HT-29 (cell line): ENCODE measurements around the gene GPR78. TPM values are rescaled to one million over a fixed set of nuclear protein-coding genes. Genes with fewer than 3 reads are reported as not detected.

ENCODE experiments used
- DNase-seq: peaks from one replicate; pipeline ENCODE4 v3.0.0-alpha.2; 2015; ENCODE audit warnings: low spot score
- total RNA-seq: library from RNA; depleted of rRNA; stranded (reverse); fragments of >200 nt; shearing (Covaris generic); gene quantifications from 2 replicates; pipeline ENCODE4 v1.2.3, GENCODE V29; 2014

GPR78 gene
- total RNA-seq, 1 experiment from 2014 or later = not detected

DNA sequence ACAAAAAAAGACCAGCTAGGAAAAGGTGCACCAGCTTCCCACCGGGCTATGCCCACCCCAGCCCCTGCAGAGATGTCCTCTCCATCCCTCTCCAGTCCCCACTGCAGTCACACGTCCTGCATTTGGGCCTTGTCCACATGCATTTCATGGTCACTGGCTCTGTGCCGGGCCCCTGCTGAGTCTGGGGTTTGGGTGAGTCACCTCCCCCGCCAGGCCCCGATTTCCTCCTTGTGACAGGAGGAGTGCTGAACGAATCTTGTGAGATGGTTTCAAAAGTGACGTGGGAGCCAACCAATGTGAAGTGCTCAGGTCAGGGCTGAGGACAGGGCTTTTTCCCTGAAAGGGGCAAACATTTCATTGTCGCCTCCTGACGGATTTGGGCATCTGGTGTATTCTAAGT is 19.5 kb downstream of the GPR78 start:
- DNase-seq = no peak

DNA sequence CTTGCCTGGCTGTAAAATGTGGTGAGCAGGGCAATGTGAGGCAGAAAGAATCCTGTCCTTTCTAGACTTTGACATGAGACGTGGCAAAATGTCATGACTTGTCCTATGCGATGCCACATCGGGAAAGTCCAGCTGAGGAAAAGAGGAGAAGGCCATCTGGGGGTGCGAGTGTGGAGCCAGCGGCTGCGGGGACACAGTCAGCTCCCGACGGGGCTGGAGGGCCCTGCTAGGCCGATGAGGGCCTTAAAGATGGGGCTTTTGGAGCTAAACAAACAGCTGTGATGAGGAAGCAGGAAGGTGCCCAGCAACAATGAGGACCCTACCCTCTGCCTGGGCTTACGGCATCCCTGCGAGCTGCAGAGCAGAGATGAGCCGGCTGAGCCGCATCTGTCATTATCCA is 20.1 kb downstream of the GPR78 start:
- DNase-seq = no peak

DNA sequence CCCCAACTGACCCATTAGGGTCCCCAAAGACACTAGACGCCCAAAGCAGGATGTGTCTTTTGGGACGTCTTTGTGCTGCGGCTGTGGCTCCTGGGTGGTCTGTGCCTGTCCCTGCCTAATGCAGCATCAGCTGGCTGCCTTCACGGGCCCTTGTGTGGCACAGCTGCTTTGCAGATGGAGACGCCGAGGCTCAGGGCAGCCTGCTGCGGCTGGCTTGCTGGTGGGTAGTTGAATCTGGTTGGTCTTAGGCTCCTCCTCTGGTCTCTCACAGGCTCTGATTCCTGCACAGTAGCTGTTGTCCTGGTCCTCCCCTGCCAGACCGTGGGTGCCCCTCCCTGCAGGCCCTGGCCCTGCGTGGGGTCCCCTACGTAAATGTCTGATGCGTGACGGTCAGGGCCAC is 20.5 kb downstream of the GPR78 start:
- no peak for DNase-seq

DNA sequence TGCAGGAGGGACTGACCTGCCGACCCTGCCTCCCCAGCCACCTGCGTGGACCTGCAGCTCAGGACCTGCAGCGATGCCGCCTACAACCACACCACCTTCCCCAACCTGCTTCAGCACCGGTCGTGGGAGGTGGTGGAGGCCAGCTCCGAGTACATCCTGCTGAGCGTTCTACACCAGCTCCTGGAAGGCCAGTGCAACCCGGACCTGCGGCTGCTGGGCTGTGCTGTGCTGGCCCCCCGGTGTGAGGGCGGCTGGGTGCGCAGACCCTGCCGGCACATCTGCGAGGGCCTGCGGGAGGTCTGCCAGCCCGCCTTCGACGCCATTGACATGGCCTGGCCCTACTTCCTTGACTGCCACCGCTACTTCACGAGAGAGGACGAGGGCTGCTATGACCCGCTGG is 20.9 kb downstream of the GPR78 start:
- DNase-seq = no peak

DNA sequence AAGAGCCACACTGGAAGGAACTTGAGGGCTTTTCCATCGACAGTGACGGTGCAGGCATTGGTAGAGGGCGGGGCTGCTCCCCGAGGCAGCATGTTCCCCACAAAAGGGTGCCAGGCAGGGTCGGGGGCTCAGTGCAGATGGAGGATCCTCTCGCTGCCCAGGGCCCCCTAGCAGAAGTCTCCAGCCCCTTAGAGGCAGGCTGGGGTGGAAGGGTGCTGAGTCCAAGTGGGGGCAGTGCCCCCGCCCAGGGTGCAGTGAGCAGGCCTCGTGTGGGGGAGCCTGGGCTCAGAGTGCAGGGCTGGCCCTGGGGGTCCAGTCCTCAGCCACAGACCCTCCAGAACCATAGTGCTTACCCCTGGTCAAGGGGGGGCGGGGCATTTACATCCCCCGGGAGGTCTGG is 21.4 kb downstream of the GPR78 start:
- no peak for DNase-seq

DNA sequence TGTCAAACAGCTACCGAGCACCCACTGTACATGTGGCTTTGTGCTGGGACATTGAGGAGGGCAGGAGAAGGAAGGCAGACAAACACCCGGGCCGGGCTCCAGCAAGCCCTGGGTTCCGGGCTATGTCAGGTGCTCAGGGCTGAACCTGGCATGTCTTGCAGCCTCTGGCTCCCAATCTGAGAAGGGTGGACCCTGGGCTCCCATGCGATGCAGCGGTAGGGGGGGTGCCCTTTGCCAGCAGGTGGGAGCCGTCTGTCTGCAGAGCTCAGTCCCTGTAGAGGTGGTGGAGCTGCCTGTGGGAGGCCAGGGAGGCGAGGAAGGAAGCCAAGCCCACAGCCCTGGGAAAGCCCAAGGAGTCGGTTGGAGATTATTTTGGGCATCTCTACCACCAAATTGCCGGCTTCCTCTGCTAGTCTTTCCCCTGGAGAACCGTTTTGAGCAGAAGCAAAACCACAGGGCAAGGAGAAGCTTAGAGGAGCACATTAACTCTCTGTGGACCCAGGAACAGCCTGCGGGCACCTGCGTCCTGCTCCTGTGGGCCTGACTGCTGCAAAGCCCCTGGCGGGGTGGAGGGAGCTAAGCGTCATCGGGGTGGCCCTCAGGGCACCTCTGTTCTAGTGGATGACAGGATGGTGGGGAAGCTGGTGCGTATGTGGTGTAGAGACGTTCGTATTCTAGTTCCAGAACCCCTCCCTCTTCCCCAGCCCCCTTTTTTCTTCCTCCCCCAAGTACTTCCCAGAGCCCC is 22.7 kb downstream of the GPR78 start:
- no peak for DNase-seq

DNA sequence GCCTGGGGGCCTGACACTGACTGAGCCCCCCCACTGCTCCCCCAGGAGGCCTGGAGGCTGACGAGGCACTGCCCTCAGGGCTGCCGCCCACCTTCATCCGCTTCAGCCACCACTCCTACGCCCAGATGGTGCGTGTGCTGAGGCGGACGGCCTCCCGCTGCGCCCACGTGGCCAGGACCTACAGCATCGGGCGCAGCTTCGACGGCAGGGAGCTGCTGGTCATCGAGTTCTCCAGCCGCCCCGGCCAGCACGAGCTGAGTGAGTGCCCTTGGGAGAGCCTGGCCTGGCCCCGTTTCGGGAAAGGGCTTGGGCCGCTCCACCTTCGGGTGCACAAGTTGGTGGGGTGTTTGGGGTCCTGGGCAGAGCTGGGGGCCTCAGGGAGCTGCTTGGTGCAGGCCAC is 23.7 kb downstream of the GPR78 start:
- DNase-seq = no peak

DNA sequence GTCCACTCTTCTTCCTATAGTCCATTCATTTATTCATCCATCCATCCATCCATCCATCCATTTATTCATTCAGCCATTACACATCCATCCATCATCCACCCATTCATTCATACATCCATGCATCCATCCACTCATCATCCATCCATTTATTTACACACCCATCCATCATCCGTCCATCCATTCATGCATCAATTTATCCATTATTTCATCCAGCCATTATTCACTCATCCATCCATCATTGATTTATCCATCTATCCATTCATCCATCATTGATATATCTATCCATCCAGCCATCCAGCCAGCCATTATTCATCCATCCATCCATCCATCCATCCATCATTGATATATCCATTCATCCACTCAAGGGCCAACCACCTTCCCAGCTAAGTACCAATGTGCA is 25.1 kb downstream of the GPR78 start:
- DNase-seq = no peak

DNA sequence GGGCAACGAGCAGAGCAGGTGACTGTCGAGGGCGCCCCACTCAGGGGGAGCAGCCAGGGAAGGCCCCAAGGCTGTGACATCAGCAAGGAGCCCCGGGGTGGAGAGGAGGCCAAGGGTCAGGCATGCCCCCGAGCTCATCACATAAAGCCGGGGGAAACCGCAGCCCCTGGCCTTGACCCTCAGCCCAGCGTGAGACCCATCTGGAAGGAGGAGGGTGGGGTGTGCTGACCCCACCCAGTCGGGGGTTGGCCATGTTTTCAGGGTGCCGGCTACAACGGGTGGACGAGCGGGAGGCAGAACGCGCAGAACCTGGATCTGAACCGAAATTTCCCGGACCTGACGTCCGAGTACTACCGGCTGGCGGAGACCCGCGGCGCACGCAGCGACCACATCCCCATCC is 26.3 kb downstream of the GPR78 start:
- DNase-seq = no peak

DNA sequence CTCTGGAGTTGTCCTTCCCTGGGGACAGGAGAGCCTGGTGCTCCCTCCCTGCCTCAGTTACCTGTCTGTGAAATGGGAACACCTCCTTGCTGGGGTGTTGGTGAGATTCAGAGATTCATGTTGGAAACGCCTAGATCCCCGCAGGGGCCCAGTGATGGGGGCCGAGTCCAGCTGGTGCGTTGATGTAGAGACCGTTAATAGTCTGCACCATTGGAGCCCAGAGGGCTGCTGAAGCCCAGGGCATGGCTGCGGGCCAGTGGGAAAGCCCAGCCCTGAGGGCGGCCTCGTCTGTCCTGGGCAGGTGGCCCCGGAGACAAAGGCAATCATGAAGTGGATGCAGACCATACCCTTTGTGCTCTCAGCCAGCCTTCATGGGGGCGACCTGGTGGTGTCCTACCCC is 26.8 kb downstream of the GPR78 start:
- DNase-seq = no peak

DNA sequence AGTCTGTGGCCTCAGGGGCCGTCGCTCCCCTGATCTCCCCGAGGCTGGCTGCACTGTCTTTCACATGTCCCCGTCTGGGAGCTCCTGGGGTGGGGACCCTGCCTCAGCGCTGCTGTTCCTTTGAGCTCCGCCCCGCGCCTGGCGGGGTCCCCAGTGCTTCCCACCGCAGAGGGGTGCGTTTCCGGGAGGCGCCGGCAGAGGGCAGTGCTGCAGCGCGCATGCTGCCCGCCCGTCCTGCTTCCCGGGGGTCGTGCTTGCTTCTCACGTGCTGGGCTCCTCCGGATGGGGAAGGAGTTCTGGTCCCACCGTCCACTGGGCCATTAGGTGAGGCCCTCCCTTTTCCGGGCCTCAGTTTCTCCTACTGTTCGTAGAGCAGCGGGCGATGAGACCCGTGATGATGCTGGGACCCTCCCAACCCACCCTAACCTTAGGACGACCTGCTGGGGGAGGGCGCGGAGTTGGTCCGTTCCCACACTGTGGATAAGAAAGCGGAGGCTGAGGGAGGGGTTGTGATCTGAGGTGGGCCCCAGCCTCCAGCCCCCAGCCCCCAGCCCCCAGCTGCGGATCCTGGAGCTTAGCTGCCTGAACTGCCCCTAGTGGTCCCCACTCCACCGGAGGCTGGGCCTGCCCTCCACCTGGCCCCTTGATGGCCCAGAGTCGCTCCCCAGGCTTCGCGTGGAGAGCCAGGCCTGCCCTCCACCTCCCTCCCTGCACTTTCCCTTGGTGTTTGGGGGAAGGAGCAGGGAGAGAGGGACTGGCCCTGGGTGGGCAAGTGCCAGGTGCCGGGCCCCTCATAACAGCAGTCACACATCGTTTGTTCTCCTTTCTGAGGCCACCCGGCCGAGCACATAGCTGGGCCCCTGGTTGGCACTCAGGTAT is 27.6 kb downstream of the GPR78 start:
- no peak for DNase-seq

DNA sequence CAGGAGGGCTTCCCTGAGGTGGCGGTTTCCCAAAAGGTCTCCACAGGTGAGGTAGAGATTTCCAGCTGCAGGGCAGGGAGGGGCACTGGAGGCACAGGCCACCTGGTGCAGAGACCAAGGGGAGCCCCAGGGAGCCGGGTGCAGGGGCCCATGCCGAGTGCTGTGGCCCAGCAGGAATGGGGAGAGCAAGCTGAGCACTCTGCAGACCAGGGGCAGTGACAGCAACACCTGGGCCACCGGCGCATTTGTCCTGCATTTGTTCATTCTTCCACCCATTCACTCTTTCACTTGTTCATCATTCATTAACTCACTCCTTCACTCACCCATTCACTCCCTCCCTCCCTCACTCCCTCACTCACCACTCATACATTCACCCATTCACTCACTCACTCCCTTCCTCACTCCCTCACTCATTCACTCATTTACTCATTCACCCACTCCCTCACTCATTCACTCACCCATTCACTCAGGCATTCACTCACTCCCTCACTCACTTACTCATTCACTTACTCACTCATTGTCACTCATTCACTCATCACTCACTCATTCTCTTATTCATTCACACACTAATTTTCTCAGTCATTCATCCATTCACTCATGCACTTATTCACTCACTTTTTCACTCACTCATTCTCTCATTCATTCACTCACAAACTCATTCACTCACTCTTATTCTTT is 28.7 kb downstream of the GPR78 start:
- DNase-seq = no peak

DNA sequence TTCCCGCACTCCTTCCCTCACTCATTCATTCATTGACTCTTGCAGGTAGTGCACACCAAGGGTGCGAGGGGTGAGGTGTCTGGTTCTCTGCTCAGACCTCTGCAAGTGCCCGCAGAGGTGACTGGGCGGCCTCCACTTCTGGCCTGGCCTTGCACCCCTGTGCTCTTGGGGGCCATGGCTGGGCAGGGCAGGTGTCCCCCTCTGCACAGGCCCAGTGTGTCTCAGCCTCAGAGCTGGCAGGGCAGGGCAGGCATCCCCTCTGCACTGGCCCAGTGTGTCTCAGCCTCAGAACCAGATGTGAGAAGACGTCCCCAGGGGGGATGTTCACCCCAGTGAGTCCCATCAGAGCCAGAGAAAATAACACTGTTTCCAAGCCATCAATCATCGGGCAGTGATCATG is 29.2 kb downstream of the GPR78 start:
- DNase-seq = no peak

DNA sequence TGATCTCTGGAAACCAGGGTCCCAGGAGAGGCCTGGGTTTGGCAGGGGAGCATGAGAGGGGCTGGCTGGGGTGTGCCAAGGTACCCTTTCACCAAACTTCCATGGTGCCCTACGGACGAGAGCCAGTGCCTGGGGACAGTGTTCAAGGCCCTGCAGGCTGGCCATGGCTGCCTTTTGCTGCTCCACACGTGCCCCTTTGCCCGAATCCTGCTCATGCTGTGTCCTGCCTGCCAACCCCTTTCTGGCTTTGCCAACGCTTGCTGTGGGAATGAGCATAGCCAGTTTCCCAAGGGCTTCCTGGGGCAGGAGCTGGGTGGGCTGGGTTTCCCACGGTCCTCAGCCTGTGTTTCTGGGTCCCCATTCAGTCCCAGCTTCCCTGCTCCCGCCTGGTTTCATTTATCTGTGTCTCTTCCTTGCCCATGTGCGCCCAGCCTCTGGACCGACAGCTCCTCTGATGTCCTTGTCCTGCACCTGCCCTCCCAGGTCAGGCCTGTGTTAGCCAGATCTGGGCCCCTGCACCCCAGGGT is 29.7 kb downstream of the GPR78 start:
- no peak for DNase-seq

DNA sequence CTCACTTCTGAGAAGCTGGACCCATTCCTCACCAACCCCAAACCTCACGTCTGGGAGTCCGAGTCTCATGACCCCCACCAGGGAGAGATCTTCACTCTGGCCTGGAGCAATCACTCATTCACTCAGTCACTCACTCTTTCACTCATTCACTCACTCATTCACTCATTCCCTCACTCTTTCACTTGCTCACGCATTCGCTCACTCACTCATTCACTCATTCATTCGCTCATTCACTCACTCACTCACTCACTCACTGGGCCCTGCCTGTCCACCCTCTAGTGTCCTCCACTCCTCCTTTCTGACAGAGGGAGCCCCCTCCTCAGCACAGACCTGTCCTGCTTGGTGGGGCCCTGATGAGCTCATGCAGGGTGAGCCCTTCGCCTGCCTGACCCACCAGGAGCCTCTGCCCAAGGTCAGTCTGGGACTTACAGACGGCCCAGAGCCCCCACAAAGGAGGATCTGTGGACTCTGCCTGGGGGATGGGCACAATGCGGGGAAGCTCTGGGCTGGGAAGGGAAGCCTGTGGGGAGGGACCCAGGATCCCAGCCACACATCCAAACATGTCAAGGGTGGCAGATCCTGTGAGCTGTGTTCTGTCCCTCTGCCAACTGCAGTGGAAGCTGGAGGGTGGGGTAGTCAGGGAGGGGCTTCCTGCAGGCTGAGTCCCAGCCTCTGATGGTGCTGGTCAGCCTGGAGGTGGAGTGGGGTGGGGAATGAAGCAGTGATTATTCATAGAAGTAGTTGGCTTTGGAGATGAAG is 30.8 kb downstream of the GPR78 start:
- no peak for DNase-seq

DNA sequence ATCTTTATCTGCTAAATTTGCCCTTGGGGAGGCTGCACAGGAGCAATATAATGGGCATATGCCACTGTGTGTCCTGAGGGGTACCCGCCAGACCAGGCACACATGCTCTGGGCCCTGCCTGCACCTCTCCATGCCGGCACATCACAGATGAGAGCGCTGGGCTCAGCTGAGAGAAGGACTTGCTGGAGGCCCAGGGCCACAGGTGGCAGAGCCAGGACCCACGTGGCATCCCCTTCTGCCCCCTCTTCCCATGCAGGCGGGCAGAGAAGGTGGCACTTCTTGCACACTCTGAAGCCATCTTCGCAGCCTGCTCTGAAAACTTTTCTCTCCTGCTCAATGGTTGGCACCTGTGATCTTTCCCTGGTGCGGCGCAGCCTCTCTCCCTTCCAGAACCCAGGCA is 32.5 kb downstream of the GPR78 start:
- no peak for DNase-seq

DNA sequence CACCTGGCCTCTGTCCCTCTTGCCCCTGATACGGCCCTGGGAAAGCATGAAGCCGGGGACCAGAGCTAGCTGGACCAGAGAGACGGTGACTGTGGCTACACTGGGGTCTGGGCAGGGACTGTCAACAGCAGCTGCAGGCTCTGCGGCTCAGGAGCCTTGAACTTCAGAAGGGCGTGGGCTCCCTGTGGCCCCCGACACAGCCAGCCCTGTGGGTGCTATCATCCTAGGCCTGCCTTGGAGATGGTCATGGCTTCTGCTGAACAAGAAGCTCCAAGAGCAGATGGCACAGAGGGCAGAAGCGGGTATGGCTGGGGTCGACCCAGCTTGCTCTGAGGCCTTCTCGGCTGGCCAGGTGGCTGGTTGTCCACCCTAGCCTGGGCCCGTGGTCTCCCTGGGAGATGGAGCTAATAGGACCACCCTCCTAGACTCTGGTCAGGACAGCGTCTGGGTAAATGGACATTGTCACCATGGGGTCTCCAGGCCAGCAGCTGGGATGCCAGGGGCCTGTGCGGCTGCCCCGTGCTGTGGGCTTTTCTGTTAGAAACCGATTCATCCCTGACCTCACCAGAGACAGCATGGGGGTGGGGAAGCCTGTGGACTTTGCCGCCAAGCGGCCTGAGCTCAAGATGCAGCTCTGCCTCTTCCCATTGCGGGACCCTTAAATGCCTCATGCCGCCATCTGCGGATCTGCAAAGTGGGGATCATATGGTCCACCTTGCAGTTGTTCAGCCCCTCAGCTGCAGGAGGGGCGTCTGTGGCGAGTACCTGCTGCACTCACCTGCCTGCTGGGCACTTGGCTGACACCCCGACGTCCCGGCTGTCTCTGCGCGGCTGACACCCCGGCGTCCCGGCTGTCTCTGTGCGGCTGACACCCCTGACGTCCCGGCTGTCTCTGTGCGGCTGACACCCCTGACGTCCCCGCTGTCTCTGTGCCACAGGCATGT is 33.5 kb downstream of the GPR78 start:
- DNase-seq = no peak

DNA sequence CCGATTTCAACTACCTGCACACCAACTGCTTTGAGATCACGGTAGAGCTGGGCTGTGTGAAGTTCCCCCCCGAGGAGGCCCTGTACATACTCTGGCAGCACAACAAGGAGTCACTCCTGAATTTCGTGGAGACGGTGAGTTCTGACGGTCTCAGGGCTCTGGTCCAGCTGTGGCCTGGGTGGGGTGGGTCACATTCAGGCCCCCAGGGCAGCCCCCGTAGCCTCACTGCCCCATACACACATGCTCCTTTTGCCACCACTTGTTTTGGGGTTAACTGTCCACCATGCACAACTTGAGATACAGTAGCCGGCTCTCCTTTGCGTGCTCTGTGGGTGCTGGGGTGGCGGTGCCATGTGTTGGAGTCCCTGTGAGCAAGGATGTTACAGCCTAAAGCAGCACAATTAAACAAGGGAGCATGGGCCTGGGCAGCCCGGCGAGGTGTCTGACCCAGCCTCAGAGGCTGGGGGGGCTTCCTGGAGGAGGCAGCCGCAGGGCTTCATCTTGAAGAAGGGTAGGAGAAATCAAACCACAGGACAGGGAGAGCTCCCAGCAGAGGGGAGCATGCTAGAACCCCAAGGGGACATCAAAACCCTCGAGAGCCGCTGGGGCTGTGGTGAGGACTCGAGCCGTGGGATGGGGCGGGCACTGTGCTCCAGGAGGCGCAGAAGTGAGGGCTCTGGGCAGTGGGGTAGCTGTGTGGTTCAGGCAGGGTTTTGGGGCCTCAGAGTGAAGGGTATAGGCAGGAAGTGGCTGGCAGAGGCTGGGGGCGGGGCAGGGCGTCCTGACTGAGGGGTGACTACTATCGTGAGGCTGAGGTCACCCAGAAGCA is 34.4 kb downstream of the GPR78 start:
- DNase-seq = no peak

DNA sequence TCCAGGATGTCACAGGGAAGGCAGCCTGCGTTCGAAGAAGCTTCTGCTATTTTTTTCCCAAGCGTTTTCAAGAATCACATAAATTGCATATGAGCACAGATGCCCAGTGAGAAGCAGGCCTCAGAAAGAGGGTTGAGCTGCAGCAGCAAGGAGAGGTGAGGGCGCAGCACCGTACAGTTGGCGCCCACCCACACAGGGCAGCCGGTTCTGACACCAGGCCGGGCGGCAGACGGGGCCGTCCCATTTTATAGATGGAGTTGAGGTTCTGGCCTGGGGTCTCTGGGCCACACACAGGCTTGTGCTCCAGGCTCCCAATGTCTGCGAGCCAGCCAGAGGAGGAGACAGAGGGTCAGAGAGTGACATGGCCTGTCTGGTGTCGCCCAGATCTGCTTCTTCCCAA is 35.2 kb downstream of the GPR78 start:
- no peak for DNase-seq
